GM12878 (cell line): ENCODE results near the gene KCNA2. TPM values are rescaled to one million over a fixed set of nuclear protein-coding genes. Genes with fewer than 3 reads are reported as not detected.

Experiments
- CHD2 ChIP-seq: IDR thresholded peaks from 2 replicates; pipeline ENCODE4 v1.6.1; 2011; ENCODE audit warnings: low read depth, low read length, improper control_type of control experiment, borderline replicate concordance
- EED ChIP-seq: sonication (generic); IDR thresholded peaks from 2 replicates; pipeline ENCODE4 v1.6.1; 2016; ENCODE audit warnings: antibody characterized with exemption, low read depth
- NFXL1 ChIP-seq: fragments of 450-650 bp; IDR thresholded peaks from 2 replicates; pipeline ENCODE4 v1.6.1; 2017; ENCODE audit warnings: antibody characterized with exemption, mild to moderate bottlenecking, borderline replicate concordance
- NR2C1 ChIP-seq: fragments of 450-650 bp; IDR thresholded peaks from 2 replicates; pipeline ENCODE4 v1.6.1; 2017; ENCODE audit warnings: antibody characterized with exemption, mild to moderate bottlenecking, moderate library complexity
- POLR2AphosphoS2 ChIP-seq: IDR thresholded peaks from 2 replicates; pipeline ENCODE4 v1.6.1; 2011; ENCODE audit warnings: low read depth, mild to moderate bottlenecking, low read length, improper control_type of control experiment, moderate library complexity
- POU2F2 ChIP-seq: IDR thresholded peaks from 3 replicates; pipeline ENCODE4 v1.6.1; 2011; ENCODE audit warnings: low read depth, mild to moderate bottlenecking, low read length, borderline replicate concordance
- polyA plus RNA-seq, 11 experiments: library from polyadenylated mRNA; depleted of rRNA in 4 of 11; unstranded in 6 of 11; stranded (reverse) in 5 of 11; fragments of >200 nt; fragmentation: Nextera tagmentation in 4 of 11; fragmentation: Illumina TruSeq in 1 of 11; extraction: Ambion mirVana in 4 of 11; extraction: Trizol in 1 of 11; gene quantifications; 1 replicate in 1 of 11; 2 replicates in 10 of 11; pipeline versions ENCODE4 v1.2.1 to v1.2.3, GENCODE V29; 2011 to 2016; ENCODE audit warnings: inconsistent platforms in 2 of 11, missing spikeins in 2 of 11, low read depth in 1 of 11
- total RNA-seq, 4 experiments: library from RNA; depleted of rRNA in 3 of 4; stranded (reverse); fragments of >200 nt in 3 of 4; fragmentation: Illumina TruSeq in 1 of 4; extraction: Trizol in 1 of 4; gene quantifications; 2 replicates each; pipeline versions ENCODE4 v1.2.1 to v1.2.3, GENCODE V29; 2013 to 2021
- TF ChIP-seq, protein P1 (sequence below), 3 experiments: IDR thresholded peaks in 2 of 3; conservative IDR thresholded peaks in 1 of 3; 2 replicates each; pipeline ENCODE4 v1.5.1; 2011; ENCODE audit warnings: low read depth in 3 of 3, low read length in 3 of 3, mild to moderate bottlenecking in 3 of 3, control low read depth in 2 of 3, moderate library complexity in 2 of 3, inconsistent platforms in 1 of 3, mixed read lengths in 1 of 3; ENCODE audit not compliant: control insufficient read depth in 2 of 3, insufficient read depth in 1 of 3; ENCODE audit errors: extremely low read depth in 1 of 3
- TF ChIP-seq, protein P2 (sequence below): IDR thresholded peaks from 2 replicates; pipeline ENCODE4 v1.6.1; 2011; ENCODE audit warnings: low read depth, low read length, improper control_type of control experiment, borderline replicate concordance
- TF ChIP-seq, protein P3 (sequence below): IDR thresholded peaks from 2 replicates; pipeline ENCODE4 v1.6.1; 2012; ENCODE audit warnings: low read depth, low read length, improper control_type of control experiment

The KCNA2 gene
- total and polyA plus RNA-seq, 10 of the 15 experiments (the other 5 are each of a cell fraction or from before 2014, with no cell fraction given) = 0.02 to 0.56 (median 0.10) TPM; not detected in 2

DNA sequence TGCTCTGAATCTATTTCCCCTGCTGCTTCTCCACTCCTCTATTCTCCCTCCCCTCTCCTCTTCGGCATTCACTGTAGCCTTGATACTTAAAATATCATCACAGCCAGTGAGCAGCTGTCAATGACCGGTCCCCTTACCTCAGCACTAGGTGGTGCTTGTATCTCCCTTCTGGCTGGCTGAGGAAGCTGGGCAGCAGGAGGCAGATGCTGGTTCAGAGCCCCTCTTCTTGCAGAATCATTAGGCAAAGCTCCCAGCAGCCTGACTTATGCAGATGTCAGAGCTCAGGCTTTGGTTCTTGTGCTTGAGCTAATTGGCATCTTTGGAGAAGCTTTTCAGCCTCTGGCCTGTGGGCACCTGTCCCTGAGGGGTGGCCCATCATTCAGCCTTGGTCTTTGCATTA lies 31.9 kb upstream of the KCNA2 start (continued):
- TF ChIP-seq, protein P1, sequence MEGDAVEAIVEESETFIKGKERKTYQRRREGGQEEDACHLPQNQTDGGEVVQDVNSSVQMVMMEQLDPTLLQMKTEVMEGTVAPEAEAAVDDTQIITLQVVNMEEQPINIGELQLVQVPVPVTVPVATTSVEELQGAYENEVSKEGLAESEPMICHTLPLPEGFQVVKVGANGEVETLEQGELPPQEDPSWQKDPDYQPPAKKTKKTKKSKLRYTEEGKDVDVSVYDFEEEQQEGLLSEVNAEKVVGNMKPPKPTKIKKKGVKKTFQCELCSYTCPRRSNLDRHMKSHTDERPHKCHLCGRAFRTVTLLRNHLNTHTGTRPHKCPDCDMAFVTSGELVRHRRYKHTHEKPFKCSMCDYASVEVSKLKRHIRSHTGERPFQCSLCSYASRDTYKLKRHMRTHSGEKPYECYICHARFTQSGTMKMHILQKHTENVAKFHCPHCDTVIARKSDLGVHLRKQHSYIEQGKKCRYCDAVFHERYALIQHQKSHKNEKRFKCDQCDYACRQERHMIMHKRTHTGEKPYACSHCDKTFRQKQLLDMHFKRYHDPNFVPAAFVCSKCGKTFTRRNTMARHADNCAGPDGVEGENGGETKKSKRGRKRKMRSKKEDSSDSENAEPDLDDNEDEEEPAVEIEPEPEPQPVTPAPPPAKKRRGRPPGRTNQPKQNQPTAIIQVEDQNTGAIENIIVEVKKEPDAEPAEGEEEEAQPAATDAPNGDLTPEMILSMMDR (IDR thresholded peaks at IDR 0.05 in 2 of 3, conservative IDR thresholded peaks at IDR 0.05 in 1 of 3; ENCODE audit: control insufficient read depth in 2 of 3, extremely low read depth in 1 of 3, insufficient read depth in 1 of 3, low read depth in 3 of 3, low read length in 3 of 3) = peak in 1 of 3 experiments; percentile 4; a peak in 1 of 6 replicates
- TF ChIP-seq NR2C1 (no peak), EED (no peak), NFXL1 (no peak), CHD2 (no peak), POLR2AphosphoS2 (no peak), POU2F2 (no peak)
- TF ChIP-seq, protein P2, sequence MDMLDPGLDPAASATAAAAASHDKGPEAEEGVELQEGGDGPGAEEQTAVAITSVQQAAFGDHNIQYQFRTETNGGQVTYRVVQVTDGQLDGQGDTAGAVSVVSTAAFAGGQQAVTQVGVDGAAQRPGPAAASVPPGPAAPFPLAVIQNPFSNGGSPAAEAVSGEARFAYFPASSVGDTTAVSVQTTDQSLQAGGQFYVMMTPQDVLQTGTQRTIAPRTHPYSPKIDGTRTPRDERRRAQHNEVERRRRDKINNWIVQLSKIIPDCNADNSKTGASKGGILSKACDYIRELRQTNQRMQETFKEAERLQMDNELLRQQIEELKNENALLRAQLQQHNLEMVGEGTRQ = no peak
- TF ChIP-seq, protein P3, sequence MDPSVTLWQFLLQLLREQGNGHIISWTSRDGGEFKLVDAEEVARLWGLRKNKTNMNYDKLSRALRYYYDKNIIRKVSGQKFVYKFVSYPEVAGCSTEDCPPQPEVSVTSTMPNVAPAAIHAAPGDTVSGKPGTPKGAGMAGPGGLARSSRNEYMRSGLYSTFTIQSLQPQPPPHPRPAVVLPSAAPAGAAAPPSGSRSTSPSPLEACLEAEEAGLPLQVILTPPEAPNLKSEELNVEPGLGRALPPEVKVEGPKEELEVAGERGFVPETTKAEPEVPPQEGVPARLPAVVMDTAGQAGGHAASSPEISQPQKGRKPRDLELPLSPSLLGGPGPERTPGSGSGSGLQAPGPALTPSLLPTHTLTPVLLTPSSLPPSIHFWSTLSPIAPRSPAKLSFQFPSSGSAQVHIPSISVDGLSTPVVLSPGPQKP = no peak
